Cerebellar cortex (tissue), 1 donor: ENCODE data around the gene KDM6A.
A peak's percentile ranks its signal among the peaks of the same experiment; 100 is the strongest.
"Not testable (repeated sequence)": the region's sequence is repeated elsewhere in the genome, so short reads cannot be mapped to it uniquely, and the experiment has no call there.

Source experiments
- DNase-seq: peaks from one replicate; pipeline ENCODE4 v3.0.0-alpha.2; 2015; ENCODE audit warnings: low spot score

The KDM6A gene

DNA sequence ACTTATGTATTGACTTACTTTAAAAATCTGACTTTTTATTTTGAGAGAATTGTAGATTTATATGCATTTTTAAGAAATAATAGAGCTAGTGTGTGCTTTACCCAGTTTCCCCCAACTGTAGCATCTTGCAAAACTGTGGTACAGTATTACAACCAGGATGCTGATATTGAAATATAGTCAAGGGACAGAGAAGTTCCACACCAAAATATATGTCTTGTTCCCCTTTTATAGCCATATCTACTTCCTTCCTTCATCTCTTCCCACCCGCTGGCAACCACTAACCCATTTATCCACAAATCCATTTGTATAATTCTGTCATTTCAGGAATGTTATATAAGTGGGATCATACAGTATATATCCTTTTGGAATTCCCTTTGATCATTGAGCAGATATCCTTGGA lies 16.8 kb downstream of the KDM6A start:
- no peak for DNase-seq

DNA sequence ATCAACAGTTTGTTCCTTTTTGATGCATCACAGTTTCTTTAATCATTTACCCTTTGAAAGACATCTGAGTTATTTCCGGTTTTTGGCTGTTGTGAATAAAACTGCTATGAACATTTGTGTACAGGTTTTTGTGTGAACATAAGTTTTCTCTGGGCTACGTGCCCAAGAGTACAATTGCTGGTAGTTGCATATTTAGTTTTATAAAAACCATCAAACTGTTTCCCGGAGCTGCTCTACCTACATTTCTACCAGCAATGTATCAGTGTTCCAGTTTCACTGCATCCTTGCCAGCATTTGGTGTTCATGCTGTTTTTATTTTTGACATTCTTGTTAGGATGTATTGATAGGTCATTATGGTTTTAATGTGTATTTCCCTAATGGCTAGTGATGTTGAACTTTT lies 17.3 kb downstream of the KDM6A start:
- DNase-seq, result no peak

DNA sequence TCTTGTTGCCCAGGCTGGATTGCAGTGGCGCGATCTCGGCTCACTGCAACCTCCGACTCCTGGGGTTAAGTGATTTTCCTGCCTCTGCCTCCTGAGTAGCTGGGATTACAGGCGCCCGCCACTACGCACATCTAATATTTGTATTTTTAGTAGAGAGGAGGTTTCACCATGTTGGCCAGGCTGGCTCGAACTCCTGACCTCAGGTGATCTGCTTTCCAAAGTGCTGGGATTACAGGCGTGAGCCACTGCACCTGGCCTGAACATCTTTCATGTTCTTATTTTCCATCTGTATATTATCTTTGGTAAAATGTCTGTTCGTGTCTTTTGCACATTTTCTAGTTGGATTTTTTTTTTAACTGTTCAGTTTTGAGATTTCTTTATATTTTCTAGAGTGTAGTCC lies 17.7 kb downstream of the KDM6A start:
- DNase-seq, result not testable (repeated sequence)

DNA sequence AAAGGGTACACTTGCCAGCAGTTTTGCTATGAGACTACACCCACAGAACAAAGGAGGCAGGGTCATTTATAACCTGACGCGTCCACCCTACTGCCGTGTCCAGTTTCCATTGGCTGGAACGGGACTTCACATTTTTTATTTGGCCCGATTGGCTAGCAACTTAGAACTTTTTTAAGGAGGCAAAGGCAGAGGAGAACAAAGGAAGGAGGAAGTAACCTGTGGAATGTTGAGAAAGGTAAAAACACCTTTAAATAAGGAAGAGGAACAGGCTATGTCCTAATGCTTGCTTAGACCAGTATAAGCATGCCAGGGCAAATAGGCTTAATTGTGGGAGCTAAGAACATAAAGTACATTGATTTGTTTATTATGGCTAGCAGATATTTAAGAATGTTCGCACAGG lies 18.7 kb downstream of the KDM6A start:
- no peak for DNase-seq

DNA sequence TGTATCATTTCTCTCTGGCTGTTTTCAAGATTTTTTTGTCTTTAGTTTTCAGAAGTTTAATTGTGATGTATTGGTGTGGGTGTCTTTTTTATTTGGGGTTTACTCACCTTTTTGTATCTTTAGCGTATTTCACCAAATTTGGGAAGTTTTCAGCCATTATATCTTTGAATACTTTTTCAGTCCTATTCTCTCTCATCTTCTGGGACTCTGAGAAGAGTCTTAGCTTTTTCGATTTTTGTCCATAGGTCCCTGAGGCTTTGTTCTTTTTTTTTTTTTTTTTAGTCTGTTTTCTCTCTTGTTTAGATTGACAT lies 23.8 kb downstream of the KDM6A start:
- DNase-seq, result no peak

DNA sequence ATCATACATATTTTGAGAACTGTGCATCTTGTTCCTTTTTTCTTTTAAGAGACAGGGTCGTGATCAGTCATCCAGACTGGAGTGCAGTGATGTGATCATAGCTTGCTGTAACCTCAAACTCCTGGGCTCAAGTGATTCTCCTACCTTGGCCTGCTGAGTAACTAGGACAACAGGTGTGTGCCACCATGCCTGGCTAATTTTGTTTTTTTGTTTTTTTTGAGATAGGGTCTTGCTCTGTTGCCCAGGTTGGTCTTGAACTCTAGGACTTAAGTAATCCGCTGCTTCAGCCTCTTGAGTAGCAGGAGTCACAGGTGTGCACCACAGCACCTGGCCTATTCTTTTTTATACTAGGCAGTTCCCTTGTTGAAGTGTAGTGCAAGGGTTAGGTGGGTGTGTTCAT lies 24.6 kb downstream of the KDM6A start:
- DNase-seq, result no peak

DNA sequence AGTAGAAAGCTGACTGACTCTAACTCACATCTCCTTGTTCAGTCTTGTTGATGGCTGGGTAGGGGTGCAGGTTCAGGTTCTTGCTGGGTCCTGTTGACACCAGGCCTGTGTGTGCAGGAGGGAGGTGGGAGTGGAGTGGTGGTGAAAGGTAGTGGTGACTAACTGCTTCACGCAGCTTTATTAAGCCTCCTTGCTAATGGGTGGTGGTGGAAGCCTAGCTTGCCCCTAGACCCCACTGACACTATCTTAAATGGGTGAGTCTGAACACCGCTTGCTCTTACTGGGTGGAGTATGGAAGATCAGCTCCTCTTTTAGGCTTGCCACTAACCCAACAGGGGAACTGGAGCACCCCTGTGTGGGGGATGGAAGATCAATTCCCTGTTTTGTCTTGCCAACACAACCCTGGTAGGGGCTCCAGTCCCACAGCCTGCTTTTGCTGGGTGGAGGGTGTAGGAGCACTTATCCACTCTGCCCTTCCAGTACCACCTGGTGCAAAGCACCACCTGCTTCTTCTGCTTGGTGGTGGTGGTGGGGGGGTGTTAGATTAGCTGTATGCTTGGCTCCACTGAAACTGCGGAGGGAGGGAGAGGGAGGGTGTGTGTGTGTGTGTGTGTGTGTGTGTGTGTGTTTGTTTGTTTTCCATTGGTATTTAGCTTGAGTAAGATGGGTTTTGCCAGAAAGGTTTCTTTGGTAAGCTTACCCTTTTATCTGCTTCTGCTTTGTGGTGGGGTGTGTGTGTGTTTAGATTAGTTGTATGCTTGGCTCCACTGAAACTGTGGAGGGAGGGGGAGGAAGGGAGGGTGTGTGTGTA lies 25.6 kb downstream of the KDM6A start:
- DNase-seq, result no peak

DNA sequence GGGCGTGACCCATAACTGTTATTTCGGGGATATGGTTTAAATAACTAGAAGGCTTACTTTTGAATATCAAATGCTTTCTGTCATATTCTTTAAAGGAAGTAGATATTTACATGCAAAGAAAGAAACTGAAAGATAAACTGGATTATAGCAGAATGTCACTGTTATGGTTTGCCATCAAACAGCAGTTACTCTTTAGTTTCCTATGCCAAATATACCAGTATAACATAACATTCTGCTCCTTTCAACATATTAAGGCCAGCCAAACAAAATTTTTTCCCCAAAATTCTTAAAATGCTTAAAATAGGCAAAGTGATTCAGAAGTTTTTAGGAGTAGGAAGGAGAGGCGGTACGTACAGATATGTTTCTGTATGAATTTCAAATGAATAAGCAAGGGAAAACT lies 27.0 kb downstream of the KDM6A start:
- no peak for DNase-seq

DNA sequence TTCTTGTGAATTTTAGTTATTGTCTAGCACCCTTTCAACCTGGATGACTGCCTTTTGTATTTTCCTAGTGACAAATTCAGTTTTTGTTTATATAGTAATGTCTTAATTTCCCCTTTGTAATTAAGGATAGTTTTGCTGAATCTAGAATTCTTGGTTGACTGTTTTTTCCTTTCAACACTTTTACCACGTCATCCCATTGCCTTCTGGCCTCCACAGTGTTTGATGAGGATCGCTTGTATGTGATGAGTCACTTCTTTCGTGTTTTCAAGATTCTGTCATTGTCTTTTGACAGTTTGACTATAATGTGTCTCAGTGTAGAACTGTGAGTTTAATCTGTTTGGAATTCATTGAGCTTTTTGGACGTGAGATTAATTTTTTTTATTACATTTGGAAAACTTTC lies 30.1 kb downstream of the KDM6A start:
- DNase-seq, result no peak

DNA sequence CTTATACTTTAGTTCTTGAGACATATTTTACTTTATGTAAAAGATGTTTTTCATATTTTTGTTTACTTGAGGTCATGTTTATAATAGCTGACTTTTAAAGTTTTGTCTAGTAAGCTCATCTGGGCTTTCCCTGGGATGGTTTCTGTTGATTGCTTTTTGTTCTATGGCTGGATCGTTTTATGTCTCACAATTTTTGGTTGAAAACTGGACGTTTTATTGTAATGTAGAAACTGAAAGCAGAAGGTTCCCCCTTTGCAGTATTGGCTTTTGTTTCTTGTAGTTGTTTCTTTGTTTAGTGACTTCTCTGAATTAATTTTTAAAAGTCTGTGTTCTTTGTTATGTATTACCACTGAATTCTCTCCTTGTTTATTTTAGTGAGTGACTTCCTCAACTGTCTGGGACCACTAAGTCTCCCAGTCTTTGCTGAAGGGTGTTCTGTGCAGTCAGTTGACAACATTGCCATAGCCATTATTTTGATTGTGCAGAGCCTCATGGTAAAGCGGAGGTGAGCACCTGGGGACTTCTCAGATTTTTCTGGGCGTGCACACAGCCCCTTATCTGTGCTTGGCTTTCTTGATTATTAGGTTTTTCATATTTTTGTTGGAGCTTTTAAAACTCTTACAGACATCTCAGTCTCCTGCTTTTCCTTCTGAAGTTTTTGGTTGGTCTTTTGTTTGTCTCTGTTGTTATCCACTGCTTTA lies 31.0 kb downstream of the KDM6A start:
- DNase-seq, result no peak

DNA sequence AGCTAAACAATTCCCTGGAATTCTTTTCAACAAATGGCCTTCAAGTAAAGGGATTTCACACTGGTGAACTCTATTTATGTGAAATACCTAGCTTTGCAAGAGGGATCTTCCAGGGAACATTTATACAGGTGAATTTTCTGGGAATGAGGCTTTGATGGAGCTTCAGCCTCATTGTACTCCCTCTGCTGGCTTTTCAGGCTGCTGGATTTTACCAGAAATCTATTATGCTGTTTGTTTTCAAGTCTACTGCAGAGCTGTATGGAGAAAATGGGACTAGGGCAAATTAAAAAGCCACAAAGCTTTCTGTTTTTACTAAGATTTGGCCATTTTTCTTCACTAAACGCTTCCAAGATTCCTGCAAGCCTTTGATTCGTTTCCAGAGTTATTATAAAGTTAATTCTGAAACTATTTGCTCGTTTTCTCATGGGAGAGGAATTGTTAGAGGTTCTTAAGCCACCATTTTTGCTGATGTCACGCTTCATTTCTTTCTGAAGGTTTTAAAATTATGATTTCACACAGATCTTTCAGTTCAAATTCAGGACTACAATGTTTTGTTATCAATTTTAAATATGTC lies 31.6 kb downstream of the KDM6A start:
- DNase-seq, result peak; percentile 16

DNA sequence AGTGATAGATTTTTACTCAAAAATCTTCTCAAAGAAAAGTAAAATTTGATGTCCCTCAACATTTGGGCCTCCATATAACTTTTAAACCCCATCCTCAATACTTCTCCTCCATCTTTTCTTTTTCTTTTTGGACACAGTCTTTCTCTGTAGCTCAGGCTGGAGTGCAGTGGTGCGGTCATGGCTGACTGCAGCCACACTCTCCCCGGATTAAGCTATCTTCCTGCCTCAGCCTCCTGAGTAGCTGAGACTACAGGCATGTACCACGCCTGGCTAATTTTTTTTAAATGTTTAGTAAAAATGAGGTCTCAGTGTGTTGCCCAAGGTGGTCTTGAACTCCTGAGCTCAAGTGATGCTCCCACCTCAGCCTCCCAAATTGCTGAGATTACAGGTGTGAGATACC lies 33.1 kb downstream of the KDM6A start:
- no peak for DNase-seq

DNA sequence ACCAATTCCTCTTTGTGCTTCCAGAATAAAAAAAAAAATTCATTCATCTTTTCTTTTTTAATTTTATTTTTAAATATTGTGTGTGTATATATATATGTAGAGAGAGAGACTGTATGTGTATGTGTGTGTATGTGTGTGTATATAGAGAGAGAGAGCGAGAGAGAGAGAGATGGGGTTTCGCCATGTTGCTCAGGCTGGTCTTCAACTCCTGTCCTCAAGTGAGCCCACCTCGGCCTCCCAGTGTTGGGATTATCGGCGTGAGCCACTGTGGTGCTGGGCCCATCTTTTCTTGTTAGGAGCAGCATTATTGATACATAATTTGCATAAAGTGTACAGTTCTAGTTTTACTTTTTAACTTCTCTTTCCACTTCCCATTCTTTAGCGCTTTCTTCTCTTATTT lies 33.6 kb downstream of the KDM6A start:
- DNase-seq, result no peak

DNA sequence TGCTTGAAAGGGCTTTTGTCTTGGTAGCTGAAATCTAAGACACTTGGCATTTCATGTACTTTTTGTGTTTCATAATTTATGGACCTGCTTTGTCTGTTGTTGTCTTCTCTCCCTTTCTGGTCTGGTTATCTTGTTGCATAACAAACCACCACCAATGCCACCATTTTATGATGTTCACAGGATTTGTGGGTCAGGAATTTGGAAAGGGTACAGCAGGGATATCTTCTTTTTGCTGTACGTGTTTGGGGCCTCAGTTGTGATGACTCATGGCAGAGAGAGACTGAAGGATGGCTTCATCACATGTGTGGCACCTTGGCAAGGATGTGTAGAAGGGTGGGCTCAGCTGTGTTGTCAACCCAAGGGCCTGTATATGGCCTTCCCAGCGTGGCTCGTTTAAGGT lies 35.2 kb downstream of the KDM6A start:
- DNase-seq, result no peak

DNA sequence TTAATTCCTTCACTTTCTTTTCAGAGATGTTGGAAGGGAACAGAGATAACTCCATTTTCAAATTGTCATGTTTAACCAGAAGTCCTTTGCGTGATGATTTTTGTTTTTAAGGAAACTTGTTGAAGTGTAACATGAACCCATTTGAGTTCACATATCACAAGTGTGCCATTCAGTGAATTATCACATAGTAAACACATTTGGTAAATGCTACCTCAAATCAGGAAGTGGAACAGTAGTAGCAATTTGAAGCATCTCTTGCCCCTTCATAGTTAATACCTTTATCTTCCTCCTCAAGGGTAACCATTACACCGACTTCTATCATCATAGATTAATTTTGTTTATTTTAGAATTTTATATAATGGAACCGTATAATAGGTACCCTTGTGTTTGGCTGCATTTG lies 35.8 kb downstream of the KDM6A start:
- no peak for DNase-seq

DNA sequence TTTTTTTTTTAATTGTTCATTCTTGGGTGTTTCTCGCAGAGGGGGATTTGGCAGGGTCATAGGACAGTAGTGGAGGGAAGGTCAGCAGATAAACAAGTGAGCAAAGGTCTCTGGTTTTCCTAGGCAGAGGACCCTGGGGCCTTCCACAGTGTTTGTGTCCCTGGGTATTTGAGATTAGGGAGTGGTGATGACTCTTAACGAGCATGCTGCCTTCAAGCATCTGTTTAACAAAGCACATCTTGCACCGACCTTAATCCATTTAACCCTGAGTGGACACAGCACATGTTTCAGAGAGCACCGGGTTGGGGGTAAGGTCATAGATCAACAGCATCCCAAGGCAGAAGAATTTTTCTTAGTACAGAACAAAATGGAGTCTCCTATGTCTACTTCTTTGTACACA lies 37.5 kb downstream of the KDM6A start:
- DNase-seq, result not testable (repeated sequence)

DNA sequence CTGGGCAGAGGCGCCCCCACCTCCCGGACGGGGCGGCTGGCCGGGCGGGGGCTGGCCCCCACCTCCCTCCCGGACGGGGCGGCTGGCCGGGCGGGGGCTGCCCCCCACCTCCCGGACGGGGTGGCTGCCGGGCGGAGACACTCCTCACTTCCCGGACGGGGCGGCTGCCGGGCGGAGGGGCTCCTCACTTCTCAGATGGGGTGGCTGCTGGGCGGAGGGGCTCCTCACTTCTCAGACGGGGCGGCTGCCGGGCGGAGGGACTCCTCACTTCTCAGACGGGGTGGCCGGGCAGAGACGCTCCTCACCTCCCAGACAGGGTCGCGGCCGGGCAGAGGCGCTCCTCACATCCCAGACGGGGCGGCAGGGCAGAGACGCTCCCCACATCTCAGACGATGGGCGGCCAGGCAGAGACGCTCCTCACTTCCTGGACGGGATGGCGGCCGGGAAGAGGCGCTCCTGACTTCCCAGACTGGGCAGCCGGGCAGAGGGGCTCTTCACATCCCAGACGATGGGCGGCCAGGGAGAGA lies 38.1 kb downstream of the KDM6A start:
- DNase-seq, result not testable (repeated sequence)

DNA sequence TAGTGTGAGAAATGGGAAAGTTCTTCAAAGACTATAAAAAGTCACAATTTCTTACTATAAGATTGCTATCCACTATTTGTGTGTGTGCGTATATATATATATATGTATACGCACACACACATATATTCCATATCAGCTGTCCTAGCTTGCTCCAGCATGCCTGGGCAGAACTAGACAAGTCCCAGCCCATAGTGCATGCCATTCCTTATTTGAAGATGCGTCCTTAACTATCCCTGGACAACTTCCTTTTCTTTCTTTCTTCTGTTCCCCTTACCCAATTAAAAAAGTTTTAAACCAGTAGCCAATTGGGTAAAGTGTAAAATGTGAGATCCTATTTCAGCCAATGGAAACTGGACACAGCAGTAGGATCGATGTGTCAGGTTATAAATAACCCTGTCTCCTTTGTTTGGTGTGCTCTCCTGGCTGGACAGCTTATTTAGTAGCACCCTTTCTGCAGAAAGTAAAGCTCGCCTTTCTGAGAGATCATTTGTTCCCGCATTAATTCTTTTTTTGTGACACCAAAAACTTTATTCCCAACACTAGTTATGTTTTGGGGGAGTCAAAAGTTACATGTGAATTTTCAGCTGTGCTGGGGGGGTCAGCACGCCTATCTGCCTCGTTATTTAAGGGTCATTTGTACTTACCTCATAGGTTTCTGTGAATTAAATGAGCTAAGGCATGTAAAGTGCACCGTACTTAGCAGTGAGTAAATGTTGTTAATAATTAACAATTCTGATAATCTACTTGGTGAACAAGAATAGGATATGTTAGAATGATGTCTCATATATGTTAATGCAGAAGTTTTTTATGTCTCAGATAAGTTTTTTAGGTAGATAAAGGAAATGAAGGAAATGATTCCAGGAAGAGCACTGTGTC lies 40.9 kb downstream of the KDM6A start:
- no peak for DNase-seq

DNA sequence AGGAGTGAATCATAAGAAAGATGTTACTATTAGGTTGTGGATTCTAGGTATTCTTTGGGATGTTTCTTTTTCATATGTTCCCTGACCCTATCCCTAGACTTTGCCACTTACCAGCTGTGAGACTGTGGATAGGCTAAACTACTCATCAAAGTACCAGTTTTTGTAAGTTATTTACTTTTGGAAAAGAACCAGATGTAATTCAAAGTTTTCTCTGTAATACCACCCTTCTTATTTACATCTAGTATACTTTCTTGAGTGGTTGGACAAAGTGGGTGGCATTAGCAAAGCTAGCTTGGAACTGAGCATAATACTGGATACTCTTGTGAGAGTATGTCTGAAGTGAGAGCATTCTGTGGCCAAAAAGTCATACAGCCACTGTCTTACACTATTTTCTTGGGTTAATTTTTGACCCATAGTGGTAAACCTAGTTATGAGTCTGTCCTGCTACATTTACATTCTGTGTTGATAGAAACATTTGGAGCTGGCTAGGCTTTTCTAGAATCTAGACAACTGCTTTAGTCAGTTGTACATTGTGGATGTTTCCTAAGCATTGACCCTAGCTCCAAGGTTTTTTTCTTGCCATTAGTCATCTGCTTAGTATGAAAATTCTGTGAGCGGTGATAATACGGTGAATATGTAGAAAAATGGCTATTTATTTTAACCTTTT lies 41.7 kb downstream of the KDM6A start:
- no peak for DNase-seq

DNA sequence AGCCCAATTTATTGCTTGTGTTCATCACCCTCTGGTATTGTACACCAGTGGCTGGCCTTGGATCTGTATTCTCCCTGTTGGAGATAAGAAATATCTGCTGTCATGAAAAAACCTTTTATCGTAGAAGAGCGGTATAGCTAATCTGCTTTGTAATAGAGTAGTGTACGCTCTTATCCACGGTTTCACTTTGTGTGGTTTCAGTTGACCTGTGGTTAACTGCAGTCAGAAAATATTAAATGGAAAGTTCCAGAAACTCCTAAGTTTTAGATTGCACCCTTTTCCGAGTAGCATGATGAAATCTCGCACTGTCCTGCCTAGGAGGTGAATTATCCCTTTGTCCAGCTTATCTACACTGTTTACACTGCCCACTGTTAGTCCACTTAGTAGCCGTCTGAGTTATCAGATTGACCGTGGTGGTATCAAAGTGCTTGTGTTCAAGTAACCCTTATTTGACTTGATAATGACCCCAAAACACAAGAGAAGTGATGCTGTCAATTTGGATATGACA lies 42.4 kb downstream of the KDM6A start:
- DNase-seq, result no peak

DNA sequence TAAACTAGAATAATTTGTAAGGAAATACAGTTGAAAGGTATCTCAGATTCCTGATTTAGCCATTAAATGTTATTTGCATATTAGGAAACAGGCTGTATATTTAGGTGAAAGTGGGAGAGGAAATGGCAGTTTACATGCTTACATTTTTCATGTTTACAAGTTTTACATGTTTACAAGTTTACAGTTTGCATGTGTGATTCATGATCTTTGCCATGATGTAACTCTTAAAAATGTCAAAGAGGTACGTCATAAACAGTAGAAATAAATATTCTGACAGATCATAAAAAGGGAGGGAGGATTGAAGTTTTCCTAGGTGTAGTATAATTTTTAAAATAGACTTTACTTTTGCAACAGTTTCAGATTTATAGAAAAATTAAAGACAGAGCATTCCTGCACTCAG lies 45.7 kb downstream of the KDM6A start:
- DNase-seq, result no peak

DNA sequence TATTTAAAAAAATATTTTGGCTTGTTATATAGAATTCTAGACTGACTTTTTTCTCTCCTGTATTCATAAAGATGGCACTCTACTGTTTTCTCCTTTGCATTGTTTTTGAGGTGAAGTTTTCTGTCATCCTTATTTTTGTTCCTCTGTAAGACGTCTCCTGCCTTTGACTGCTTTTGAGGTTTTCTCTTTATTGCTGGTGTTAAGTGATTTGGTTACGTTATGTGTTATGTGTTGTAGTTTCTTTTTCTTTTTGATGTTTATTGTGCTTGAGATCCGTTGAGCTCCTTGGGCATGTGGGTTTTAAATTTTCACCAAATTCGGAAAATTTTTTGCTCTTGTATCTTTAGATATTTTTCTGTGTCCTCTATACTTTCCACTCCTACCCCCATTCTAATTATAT lies 50.0 kb downstream of the KDM6A start:
- no peak for DNase-seq
